ENCODE measurements around the gene ZNF71. TPM values are rescaled to one million over a fixed set of nuclear protein-coding genes. Genes with fewer than 3 reads are reported as not detected.

Gene ZNF71
- polyA plus RNA-seq, 3 donors = 2.6 to 4.0 (median 4.0) TPM

DNA sequence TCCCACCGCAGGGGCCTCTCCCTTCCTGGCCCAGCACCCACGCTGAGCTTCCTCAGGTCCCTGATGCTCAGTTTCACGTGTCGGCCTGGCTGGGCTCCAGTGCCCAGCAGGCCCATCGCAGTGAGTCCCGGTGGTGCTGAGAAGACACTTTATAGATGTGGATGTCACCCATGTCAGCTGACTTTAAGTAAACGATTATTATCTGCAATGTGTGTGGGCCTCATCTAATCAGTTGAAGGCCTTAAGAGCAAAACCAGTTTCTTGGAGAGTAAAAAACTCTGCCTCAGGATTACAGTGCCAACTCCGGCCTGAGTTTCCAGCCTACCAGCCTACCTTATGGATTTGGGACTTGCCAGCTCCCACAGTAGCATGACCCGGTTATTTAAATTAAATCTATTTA, 30.6 kb downstream of the ZNF71 start:
- peaks cover 14 to 41% of the 10 kb centered on the region in 2 donors for H3K36me3 Mint-ChIP-seq
- no peak overlapping the region for H3K4me3 Mint-ChIP-seq
- peaks cover 69 to 96% (median 92%) of the 10 kb centered on the region in 7 donors for H3K9me3 Mint-ChIP-seq
- WGBS (ENCODE audit: insufficient coverage) = 94% methylated on average over 6 of the region's 9 CpGs
- H3K36me3 ChIP-seq (replicated peaks in 1 of 2; ENCODE audit: control insufficient read depth in 1 of 2, insufficient read depth in 2 of 2, low read length in 2 of 2) = peaks cover 0 to 42% of the 10 kb centered on the region in 2 donors
- intact Hi-C loops (cut with micrococcal nuclease) = no loop called here
- H3K27me3 ChIP-seq (ENCODE audit: control insufficient read depth in 2 of 2, insufficient read depth in 2 of 2, low read length in 2 of 2) = no peaks in the 10 kb centered on the region
- no peak overlapping the region for H3K27ac ChIP-seq (ENCODE audit: low read depth in 1 of 2, low read length in 2 of 2)
- no peaks in the 10 kb centered on the region for H3K4me1 ChIP-seq (ENCODE audit: control insufficient read depth in 1 of 2, insufficient read depth in 2 of 2, low read length in 2 of 2)
- TF ChIP-seq CTCF (IDR thresholded peaks at IDR 0.05) = no peak
- no peak overlapping the region for H3K4me2 ChIP-seq (replicated peaks; ENCODE audit: extremely low read depth, low read length, poor library complexity, severe bottlenecking)
- H3K27me3 Mint-ChIP-seq (ENCODE audit: low read depth in 3 of 3) = no peaks in the 10 kb centered on the region
- H2AFZ ChIP-seq (ENCODE audit: insufficient read depth, low read depth, low read length, poor library complexity, severe bottlenecking) = no peak overlapping the region
- H3K4me1 Mint-ChIP-seq = no peaks in the 10 kb centered on the region
- no peaks in the 10 kb centered on the region for H3K79me2 ChIP-seq (ENCODE audit: insufficient read depth, low read length)
- H3K9me3 ChIP-seq (replicated peaks in 1 of 2; ENCODE audit: control insufficient read depth in 1 of 2, insufficient read depth in 1 of 2, low read length in 2 of 2) = peaks cover 94 to 97% of the 10 kb centered on the region in 2 donors
- no peaks in the 10 kb centered on the region for H4K20me1 ChIP-seq (ENCODE audit: insufficient read depth, low read length)
- H3K9ac ChIP-seq (ENCODE audit: insufficient read depth, low read length, poor library complexity, severe bottlenecking) = no peak overlapping the region
- H3K27ac Mint-ChIP-seq = no peak overlapping the region
- H3K4me3 ChIP-seq (replicated peaks in 1 of 3; ENCODE audit: low read depth in 2 of 3, low read length in 3 of 3) = peak overlapping the region in 1 of 3 experiments; percentile 12
- no peak for DNase-seq

DNA sequence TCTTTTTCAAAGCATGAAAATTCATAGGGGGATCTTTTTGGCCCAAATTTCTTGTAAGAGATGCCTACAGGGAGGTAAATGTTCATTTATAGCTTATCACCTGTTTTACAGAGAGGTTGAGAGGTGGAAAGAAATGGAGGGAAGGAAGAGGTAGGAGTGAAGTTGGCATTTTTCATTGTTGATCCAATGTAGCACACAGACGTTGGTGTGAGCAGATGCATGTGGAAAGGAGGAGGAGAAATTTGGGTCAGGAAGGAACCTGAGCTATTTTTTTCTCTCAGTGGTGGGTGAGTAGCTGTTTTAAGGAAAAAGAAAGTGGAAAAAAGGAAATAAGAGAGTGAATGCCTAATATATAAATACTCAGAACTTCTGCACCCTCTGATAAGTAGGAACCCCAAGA, 37.9 kb downstream of the ZNF71 start:
- no peak for DNase-seq
- H3K9me3 ChIP-seq (replicated peaks in 1 of 2; ENCODE audit: control insufficient read depth in 1 of 2, insufficient read depth in 1 of 2, low read length in 2 of 2) = peaks cover 75 to 83% of the 10 kb centered on the region in 2 donors
- H3K4me2 ChIP-seq (replicated peaks; ENCODE audit: extremely low read depth, low read length, poor library complexity, severe bottlenecking) = no peak overlapping the region
- no peaks in the 10 kb centered on the region for H3K27me3 ChIP-seq (ENCODE audit: control insufficient read depth in 2 of 2, insufficient read depth in 2 of 2, low read length in 2 of 2)
- H3K36me3 ChIP-seq (replicated peaks in 1 of 2; ENCODE audit: control insufficient read depth in 1 of 2, insufficient read depth in 2 of 2, low read length in 2 of 2) = no peaks in the 10 kb centered on the region
- H3K4me3 Mint-ChIP-seq = no peak overlapping the region
- no peak overlapping the region for H3K9ac ChIP-seq (ENCODE audit: insufficient read depth, low read length, poor library complexity, severe bottlenecking)
- H3K27ac Mint-ChIP-seq = no peak overlapping the region
- H2AFZ ChIP-seq (ENCODE audit: insufficient read depth, low read depth, low read length, poor library complexity, severe bottlenecking) = no peak overlapping the region
- no peaks in the 10 kb centered on the region for H3K4me1 Mint-ChIP-seq
- H3K79me2 ChIP-seq (ENCODE audit: insufficient read depth, low read length) = no peaks in the 10 kb centered on the region
- H3K9me3 Mint-ChIP-seq = peaks cover 35 to 84% (median 74%) of the 10 kb centered on the region in 7 donors
- 25% methylated on average over 1 of the region's 1 CpG for WGBS (ENCODE audit: insufficient coverage)
- no peak for TF ChIP-seq CTCF (IDR thresholded peaks at IDR 0.05)
- H4K20me1 ChIP-seq (ENCODE audit: insufficient read depth, low read length) = no peaks in the 10 kb centered on the region
- H3K27me3 Mint-ChIP-seq (ENCODE audit: low read depth in 3 of 3) = no peaks in the 10 kb centered on the region
- no peaks in the 10 kb centered on the region for H3K36me3 Mint-ChIP-seq
- no peak overlapping the region for H3K4me3 ChIP-seq (replicated peaks in 1 of 3; ENCODE audit: low read depth in 2 of 3, low read length in 3 of 3)
- intact Hi-C loops (cut with micrococcal nuclease) = no loop called here
- H3K27ac ChIP-seq (ENCODE audit: low read depth in 1 of 2, low read length in 2 of 2) = no peak overlapping the region
- no peaks in the 10 kb centered on the region for H3K4me1 ChIP-seq (ENCODE audit: control insufficient read depth in 1 of 2, insufficient read depth in 2 of 2, low read length in 2 of 2)

Measured in CD14-positive monocyte (primary cell).